ENCODE data around the gene ENDOV.

DNA sequence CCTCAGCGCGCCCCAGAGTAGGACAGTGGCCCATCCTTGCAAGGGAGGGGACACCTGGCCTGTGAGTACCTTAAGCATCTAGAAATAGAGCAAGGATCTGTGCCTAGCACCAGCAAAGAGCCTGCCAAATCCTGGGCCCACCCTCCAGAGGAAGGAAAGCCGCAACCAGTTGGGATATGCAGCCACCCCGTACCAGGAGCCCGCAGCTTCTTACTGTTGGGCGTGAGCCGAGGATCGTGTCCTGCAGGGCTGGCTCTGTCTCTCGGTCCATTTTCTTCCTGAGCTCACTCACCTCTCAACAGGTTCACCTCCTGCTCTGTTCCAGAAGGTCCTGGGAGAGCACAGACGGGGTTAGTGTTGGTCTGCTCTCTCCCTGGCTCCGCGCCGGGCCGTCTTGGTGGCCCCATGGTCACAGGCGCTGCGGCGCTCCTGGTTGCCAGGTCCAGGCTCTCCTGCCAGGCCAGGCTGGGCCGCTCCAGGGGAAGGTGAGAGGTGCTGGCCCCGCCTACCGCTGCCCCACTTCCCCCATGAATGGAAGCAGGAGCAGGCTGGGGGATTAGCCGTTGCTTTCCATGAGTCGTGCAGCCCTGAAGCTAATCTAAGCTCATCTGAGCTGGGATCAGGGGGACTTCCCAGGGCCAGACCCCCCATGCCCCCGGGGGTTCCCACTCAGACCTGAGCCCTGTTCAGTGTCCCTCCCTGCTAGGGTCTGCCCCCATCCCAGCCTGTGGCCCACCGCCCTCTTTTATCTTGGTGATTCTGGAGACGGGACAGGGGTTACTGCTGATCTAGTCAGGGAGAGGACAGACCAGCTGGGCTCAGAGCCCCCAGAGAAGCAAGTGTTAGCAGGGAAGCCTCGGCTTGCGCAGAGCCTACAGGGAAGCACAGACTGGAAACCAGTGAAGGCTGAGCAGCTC is 12.7 kb downstream of the ENDOV start:
- TF ChIP-seq, protein P1, sequence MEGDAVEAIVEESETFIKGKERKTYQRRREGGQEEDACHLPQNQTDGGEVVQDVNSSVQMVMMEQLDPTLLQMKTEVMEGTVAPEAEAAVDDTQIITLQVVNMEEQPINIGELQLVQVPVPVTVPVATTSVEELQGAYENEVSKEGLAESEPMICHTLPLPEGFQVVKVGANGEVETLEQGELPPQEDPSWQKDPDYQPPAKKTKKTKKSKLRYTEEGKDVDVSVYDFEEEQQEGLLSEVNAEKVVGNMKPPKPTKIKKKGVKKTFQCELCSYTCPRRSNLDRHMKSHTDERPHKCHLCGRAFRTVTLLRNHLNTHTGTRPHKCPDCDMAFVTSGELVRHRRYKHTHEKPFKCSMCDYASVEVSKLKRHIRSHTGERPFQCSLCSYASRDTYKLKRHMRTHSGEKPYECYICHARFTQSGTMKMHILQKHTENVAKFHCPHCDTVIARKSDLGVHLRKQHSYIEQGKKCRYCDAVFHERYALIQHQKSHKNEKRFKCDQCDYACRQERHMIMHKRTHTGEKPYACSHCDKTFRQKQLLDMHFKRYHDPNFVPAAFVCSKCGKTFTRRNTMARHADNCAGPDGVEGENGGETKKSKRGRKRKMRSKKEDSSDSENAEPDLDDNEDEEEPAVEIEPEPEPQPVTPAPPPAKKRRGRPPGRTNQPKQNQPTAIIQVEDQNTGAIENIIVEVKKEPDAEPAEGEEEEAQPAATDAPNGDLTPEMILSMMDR (conservative IDR thresholded peaks at IDR 0.05 in 1 of 2, IDR thresholded peaks at IDR 0.05 in 1 of 2; ENCODE audit: low read depth in 1 of 2, low read length in 2 of 2), result no peak
- TF ChIP-seq EZH2 (IDR thresholded peaks at IDR 0.05; ENCODE audit: low read length, missing control alignments), result no peak

All from fibroblast of lung (primary cell).